Measurements from ENCODE around the gene ZNF121.

ZNF121 gene

DNA sequence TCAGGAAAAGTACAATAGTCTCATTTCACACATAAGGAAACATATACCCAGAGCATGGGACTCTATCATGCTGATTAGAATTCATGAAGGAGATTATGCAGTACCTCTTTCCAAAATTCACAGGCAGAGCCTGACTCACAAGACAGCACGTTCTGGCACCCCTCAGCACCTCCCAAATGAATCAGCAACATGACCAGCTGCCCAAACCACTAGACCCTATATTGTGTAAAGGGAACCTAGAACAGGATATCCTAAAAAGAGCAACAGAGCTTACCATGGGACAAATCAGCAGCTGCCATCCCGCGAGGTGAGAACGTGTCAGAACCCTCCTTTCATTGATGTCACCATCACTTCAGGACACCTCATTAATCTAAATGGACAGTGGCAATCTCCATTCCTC, 48.4 kb downstream of the ZNF121 start:
- DNase-seq (ENCODE audit: low read depth) = no peak
- H3K4me3 ChIP-seq (ENCODE audit: control insufficient read depth, low read depth, low read length) = no peak overlapping the region
- TF ChIP-seq, protein P1, sequence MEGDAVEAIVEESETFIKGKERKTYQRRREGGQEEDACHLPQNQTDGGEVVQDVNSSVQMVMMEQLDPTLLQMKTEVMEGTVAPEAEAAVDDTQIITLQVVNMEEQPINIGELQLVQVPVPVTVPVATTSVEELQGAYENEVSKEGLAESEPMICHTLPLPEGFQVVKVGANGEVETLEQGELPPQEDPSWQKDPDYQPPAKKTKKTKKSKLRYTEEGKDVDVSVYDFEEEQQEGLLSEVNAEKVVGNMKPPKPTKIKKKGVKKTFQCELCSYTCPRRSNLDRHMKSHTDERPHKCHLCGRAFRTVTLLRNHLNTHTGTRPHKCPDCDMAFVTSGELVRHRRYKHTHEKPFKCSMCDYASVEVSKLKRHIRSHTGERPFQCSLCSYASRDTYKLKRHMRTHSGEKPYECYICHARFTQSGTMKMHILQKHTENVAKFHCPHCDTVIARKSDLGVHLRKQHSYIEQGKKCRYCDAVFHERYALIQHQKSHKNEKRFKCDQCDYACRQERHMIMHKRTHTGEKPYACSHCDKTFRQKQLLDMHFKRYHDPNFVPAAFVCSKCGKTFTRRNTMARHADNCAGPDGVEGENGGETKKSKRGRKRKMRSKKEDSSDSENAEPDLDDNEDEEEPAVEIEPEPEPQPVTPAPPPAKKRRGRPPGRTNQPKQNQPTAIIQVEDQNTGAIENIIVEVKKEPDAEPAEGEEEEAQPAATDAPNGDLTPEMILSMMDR (IDR thresholded peaks at IDR 0.05; ENCODE audit: control insufficient read depth, insufficient read depth, low read depth, low read length, missing control alignments) = no peak

DNA sequence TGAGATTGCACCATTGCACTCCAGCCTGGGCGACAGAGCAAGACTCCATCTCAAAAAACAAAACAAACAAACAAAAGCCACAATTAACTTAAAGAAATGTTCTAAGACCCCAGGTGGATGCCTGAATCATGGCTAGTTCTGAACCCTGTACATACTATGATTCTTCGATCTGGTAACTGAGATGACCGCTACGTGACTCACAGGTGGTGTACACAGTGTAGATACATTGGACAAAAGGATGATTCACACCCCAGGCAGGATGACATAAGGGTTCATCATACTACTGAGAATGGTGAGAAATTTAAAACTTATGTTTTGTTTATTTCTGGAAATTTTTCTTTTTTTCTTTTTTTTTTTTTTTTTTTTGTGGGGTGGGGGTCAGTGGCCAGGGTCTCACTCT, 52.4 kb downstream of the ZNF121 start:
- TF ChIP-seq, protein P1 (IDR thresholded peaks at IDR 0.05; ENCODE audit: control insufficient read depth, insufficient read depth, low read depth, low read length, missing control alignments) = no peak
- DNase-seq (ENCODE audit: low read depth) = no peak

DNA sequence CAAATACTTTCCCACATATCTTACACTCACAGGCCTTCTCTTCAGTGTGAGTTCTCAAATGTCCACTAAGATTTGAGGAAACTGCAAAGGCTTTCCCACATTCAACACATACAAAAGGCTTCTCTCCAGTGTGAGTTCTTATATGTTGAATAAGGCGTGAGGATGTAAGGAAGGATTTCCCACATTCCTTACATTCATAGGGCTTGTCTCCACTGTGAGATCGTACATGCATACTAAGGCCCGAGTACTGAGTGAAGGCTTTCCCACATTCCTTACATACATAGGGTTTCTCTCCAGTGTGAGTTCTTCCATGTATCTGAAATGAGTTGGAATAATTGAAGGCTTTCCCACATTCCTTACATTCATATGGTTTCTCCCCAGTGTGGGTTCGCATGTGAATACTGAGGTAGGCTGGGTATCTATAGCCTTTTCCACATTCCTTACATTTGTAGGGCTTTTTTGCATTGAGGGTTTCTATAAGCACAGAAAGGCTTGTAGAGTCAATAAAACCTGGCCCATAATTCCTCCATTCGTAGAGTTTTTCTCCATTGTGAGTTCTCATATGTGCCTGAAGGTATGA, 55.5 kb downstream of the ZNF121 start:
- TF ChIP-seq, protein P1 (IDR thresholded peaks at IDR 0.05; ENCODE audit: control insufficient read depth, insufficient read depth, low read depth, low read length, missing control alignments) = no peak
- H3K4me3 ChIP-seq (ENCODE audit: control insufficient read depth, low read depth, low read length) = no peak overlapping the region
- no peak for DNase-seq (ENCODE audit: low read depth)

More for the DNA sequence above, 52.4 kb downstream of the ZNF121 start:
- H3K4me3 ChIP-seq (ENCODE audit: control insufficient read depth, low read depth, low read length) = no peak overlapping the region

DNA sequence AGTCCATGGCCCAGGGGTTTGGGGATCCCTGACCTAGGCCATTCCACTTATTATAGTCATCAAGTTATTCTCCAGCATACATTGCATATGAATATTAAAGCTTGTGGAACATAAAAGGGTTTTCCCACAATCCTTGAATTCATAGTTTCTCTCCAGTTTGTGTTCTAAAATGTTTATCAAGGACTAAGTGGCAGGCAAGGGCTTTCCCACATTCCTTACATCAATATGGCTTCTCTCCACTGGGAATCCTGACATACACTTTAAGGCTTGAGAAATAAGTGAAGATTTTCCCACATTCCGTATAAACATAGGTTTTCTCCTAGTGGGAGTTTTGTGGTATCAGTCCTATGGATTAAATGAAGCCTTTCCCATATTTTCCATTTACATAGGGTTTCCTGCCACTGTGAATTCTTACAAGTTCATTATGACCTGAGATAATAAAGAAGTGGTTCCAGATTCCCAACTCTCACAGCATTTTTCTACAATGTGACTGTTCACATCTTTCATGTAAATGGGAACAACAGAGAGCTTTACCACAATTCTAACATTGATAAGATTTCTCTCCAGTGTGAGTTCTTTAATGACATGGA, 60.3 kb downstream of the ZNF121 start:
- DNase-seq (ENCODE audit: low read depth) = no peak
- TF ChIP-seq, protein P1 (IDR thresholded peaks at IDR 0.05; ENCODE audit: control insufficient read depth, insufficient read depth, low read depth, low read length, missing control alignments) = no peak
- no peak overlapping the region for H3K4me3 ChIP-seq (ENCODE audit: control insufficient read depth, low read depth, low read length)

All from AG09309 (cell line).